Astrocyte (in vitro differentiated cells and primary cell): ENCODE measurements around the gene PIP4K2A.

Experiments used
- CTCF ChIP-seq: IDR thresholded peaks from 2 replicates; pipeline ENCODE4 v1.5.1; 2011; ENCODE audit warnings: low read depth, mild to moderate bottlenecking, inconsistent platforms, low read length, moderate library complexity; ENCODE audit not compliant: insufficient read depth
- EZH2 ChIP-seq: IDR thresholded peaks from 2 replicates; pipeline ENCODE4 v1.6.1; 2012; ENCODE audit warnings: mild to moderate bottlenecking, low read length, inconsistent platforms; ENCODE audit not compliant: insufficient read depth

- TF ChIP-seq CTCF, result no peak
- TF ChIP-seq EZH2, result no peak
These were observed 210.9 kb downstream of the PIP4K2A start for GRCh38 chr10:22503315-22504088.
